Vagina (tissue), 2 donors: ENCODE data around the gene SUMO2.

Experiments used
- POLR2A ChIP-seq, 2 donors: fragments of 450-650 bp; IDR thresholded peaks; one replicate each; pipeline ENCODE4 v1.6.1; 2017; ENCODE audit warnings: antibody characterized with exemption in 2 of 2, mild to moderate bottlenecking in 2 of 2, moderate library complexity in 2 of 2
- TF ChIP-seq, protein P1 (sequence below), 3 experiments: fragments of 450-650 bp in 2 of 3; fragments of 200-600 bp in 1 of 3; sonication (generic) in 1 of 3; IDR thresholded peaks; one replicate each; pipeline ENCODE4 v1.5.1; 2017 to 2019; ENCODE audit warnings: antibody characterized with exemption in 3 of 3, mild to moderate bottlenecking in 2 of 3, moderate library complexity in 2 of 3

DNA sequence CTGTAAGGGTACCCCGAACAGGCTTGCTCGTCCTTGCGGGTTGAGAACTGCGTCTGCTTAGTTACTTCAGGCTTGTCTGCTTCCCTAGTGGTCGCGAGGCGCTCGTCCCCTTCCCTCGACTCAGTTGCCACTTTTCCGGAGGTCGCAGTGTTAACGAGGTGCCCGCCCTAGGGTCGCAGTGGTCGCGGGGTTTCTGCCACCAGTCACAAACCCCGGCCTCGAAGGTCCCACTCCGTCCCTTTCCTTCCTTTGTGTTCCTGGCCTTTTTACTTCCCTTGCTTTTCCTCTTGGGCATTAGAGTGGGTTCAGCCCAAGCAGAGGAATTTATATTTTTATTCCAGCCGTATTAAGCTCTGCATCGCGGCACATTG lies 23.0 kb upstream of the SUMO2 start:
- TF ChIP-seq, protein P1, sequence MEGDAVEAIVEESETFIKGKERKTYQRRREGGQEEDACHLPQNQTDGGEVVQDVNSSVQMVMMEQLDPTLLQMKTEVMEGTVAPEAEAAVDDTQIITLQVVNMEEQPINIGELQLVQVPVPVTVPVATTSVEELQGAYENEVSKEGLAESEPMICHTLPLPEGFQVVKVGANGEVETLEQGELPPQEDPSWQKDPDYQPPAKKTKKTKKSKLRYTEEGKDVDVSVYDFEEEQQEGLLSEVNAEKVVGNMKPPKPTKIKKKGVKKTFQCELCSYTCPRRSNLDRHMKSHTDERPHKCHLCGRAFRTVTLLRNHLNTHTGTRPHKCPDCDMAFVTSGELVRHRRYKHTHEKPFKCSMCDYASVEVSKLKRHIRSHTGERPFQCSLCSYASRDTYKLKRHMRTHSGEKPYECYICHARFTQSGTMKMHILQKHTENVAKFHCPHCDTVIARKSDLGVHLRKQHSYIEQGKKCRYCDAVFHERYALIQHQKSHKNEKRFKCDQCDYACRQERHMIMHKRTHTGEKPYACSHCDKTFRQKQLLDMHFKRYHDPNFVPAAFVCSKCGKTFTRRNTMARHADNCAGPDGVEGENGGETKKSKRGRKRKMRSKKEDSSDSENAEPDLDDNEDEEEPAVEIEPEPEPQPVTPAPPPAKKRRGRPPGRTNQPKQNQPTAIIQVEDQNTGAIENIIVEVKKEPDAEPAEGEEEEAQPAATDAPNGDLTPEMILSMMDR (IDR thresholded peaks at IDR 0.05), result no peak
- no peak for TF ChIP-seq POLR2A (IDR thresholded peaks at IDR 0.05)
